AG04449 (cell line): ENCODE data around the gene ZBTB16.

Experiments
- CTCF ChIA-PET: fragments of 350-600 bp; formaldehyde crosslinking; extraction: SDS; loops from one replicate; lab custom pipeline; 2021; ENCODE audit warnings: antibody characterized with exemption; lab: Yijun Ruan, JAX
- POLR2A ChIA-PET: fragments of 400-600, 350-600 bp; formaldehyde crosslinking; extraction: SDS; loops from one replicate; lab custom pipeline; 2020; ENCODE audit warnings: antibody characterized with exemption, inconsistent platforms; lab: Yijun Ruan, JAX
- DNase-seq: peaks from one replicate; pipeline ENCODE4 v3.0.0-alpha.2; 2010; ENCODE audit warnings: low read depth, low spot score
- H3K4me3 ChIP-seq: 2 replicates; pipeline ENCODE4 v1.5.1; 2011; ENCODE audit warnings: low read depth, mild to moderate bottlenecking, control low read depth, low read length
- TF ChIP-seq, protein P1 (sequence below): IDR thresholded peaks from one replicate; pipeline ENCODE4 v1.5.1; 2011; ENCODE audit warnings: mild to moderate bottlenecking, moderate library complexity, low read length, control low read depth, inconsistent platforms; ENCODE audit not compliant: insufficient read depth; ENCODE audit errors: missing control alignments

The ZBTB16 gene

DNA sequence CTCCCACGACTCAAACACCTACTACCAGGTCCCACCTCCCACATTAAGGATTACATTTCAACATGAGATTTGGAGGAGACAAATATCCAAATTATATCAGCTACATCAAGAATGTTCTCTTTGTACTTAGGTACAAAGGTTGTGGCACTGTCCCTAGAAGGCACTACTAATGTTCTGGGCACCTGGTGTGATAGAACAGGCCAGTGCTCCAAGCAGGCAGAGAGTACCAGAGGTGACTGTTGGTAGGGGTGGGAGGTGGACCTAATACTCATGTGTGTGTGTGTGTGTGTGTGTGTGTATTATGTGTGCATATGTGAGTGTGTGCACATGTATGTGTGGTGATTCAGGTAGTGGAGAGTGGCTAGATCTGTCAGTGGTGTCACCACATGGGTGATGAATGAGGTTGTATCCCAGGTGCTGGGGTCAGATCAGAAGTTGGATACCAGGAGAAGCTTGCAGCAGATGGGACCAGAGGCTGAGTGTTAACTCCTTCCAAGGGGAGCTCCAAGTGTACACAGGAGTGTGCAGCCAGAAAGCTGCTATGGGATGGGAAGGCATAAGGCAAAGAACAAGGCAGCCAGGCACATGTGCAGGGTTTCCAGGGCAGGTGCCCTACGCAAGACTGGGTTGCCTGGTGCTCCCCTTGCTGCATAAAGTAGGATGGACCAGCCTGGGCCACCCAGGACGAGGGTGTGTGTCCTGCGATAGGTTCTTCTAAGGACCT lies 219.0 kb downstream of the ZBTB16 start:
- ChIA-PET CTCF (interaction anchor here (0.6 to 10.5 kb wide), 7 partner anchors 10 to 482 kb away, joined by 3 to 91 read pairs (median 3); no protein-coding TSS in a partner anchor), POLR2A (interaction anchor here (1.0 kb wide), 1 partner anchor 44 kb away, joined by 3 read pairs; no protein-coding TSS in a partner anchor)
- H3K4me3 ChIP-seq = no peak overlapping the region
- TF ChIP-seq, protein P1, sequence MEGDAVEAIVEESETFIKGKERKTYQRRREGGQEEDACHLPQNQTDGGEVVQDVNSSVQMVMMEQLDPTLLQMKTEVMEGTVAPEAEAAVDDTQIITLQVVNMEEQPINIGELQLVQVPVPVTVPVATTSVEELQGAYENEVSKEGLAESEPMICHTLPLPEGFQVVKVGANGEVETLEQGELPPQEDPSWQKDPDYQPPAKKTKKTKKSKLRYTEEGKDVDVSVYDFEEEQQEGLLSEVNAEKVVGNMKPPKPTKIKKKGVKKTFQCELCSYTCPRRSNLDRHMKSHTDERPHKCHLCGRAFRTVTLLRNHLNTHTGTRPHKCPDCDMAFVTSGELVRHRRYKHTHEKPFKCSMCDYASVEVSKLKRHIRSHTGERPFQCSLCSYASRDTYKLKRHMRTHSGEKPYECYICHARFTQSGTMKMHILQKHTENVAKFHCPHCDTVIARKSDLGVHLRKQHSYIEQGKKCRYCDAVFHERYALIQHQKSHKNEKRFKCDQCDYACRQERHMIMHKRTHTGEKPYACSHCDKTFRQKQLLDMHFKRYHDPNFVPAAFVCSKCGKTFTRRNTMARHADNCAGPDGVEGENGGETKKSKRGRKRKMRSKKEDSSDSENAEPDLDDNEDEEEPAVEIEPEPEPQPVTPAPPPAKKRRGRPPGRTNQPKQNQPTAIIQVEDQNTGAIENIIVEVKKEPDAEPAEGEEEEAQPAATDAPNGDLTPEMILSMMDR = no peak
- DNase-seq = no peak

DNA sequence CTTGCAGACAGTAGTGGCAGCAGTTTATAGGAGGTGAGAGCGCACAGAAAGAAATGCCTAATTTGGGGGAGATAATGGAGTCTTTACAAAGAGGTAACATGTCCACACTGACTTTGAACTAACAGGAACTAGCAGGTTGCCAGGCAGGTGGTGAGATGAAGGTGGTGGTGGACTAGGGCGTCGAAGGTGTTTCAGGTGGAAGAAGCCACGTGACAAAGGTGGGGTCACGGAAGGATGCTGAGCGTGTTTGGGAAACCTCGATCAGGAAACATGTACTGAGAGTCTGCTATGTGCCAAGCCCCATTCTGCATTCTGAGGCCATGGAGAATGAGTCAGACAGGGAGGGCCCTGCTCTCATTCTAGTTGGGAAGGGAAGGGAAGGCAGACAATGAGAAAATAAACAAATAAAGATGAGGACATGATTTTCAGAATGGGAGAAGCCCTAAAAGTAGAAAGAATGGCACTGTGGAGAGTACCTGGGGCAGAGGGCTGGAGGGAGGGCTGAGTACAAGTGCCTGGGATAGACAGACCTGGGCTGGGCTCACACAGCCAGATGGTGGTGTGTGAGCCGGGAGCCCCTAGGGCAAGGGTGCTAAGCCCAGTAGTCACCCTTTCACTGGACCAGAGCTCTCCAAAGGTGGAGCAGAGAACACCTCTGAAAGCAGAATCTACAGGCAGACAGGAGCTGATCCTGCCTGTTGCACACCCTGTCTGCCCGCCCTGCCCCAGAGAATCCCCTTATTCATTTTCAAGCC lies 220.5 kb downstream of the ZBTB16 start:
- POLR2A ChIA-PET = interaction anchor here (1.4 kb wide), 1 partner anchor 16 kb away, joined by 8 read pairs; the partner anchor contains the start of gene NNMT

DNA sequence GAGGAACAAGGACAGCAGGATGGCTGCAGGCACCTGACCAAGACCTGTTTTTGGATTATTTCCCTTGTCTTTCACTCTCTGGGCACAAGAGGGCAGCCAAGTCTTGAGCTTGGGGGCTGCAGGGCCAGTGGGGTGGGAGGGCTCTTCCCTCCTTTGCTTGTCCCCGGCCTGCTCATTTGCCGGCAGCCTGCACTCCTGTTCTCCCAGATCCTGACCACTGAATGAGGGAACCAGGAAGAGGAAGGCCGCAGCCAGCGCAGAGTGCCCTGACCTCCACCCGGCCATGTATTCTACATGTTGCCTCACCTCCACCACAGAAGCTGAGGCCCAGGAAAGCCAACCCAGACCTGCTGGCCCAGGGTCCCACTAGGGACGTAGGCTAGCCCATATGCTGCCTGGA lies 221.2 kb downstream of the ZBTB16 start:
- ChIA-PET CTCF (interaction anchor here (0.6 to 10.5 kb wide), 37 partner anchors 9 to 483 kb away, joined by 3 to 91 read pairs (median 4); partner anchors contain the start of gene NNMT), POLR2A (interaction anchor here (1.4 kb wide), 1 partner anchor 15 kb away, joined by 8 read pairs; the partner anchor contains the start of gene NNMT)
- no peak for DNase-seq

More for the DNA sequence above, 220.5 kb downstream of the ZBTB16 start:
- TF ChIP-seq, protein P1 = no peak
- DNase-seq = no peak
- H3K4me3 ChIP-seq = no peak overlapping the region
- CTCF ChIA-PET = interaction anchor here (0.7 to 10.5 kb wide), 28 partner anchors 8 to 484 kb away, joined by 3 to 91 read pairs (median 6); no protein-coding TSS in a partner anchor

DNA sequence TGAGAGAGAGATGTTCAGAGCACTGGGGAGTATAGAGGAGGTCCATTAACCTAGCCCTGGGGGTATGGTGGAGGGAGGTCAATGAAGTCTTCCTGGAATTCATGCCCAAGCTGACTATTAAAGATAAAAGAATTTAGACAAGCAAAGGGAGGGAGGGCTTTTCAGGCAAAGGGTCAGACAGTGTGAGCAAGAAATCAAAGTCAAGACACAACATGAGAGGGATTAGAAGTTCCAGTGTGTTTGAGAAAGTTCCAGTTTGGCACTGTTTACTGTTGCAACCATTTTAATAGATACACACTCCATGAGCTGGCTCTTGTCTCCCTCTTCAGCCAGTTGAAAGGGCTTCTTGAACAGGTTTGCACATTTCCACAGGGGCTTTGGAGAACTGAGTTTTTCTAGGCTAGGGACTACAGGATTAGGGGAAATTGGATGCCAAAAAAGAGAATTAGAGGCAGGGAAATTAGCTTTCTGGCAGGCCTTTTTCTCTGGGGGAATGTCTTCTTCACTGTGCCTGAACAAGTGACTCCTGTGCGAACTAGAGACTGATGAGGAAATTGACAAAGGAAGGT lies 222.0 kb downstream of the ZBTB16 start:
- POLR2A ChIA-PET = interaction anchor here (1.4 kb wide), 1 partner anchor 14 kb away, joined by 8 read pairs; the partner anchor contains the start of gene NNMT

More for the DNA sequence above, 221.2 kb downstream of the ZBTB16 start:
- no peak overlapping the region for H3K4me3 ChIP-seq
- TF ChIP-seq, protein P1 = peak; percentile 83

DNA sequence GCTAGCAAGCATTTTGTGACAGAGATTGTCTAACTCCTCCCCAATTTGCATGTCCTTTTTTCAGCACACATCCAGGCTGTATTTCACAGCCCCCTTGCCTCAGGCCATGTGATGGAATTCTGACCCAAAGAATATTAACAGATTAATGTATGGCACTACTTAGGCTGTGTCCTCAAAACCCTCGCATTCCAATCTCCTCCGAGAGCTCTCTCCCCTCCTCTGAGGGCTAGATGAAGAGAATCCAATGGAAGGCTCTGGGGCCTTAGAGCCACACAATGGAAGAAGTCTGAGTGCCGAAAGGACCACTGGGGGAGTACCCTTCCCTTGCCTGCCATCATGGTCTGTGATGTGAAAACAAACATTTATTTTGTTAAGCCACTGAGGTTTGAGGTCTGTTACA lies 223.0 kb downstream of the ZBTB16 start:
- CTCF ChIA-PET = interaction anchor here (0.8 to 10.5 kb wide), 8 partner anchors 13 to 481 kb away, joined by 3 to 91 read pairs (median 4); partner anchors contain the start of gene NXPE2
- TF ChIP-seq, protein P1 = no peak
- DNase-seq = no peak
- POLR2A ChIA-PET = interaction anchor here (1.2 kb wide), 1 partner anchor 14 kb away, joined by 3 read pairs; the partner anchor contains the start of gene NNMT
- no peak overlapping the region for H3K4me3 ChIP-seq

More for the DNA sequence above, 222.0 kb downstream of the ZBTB16 start:
- H3K4me3 ChIP-seq = no peak overlapping the region
- no peak for DNase-seq
- CTCF ChIA-PET = interaction anchor here (0.6 to 10.5 kb wide), 36 partner anchors 8 to 482 kb away, joined by 3 to 91 read pairs (median 4); partner anchors contain the start of gene NNMT
- TF ChIP-seq, protein P1 = no peak
